GM18867 (cell line): ENCODE results near the gene CLEC2D.
"Not testable (repeated sequence)": the region's sequence is repeated elsewhere in the genome, so short reads cannot be mapped to it uniquely, and the experiment has no call there.

ENCODE experiments used
- ATAC-seq: cut with Tn5 transposase; IDR thresholded peaks from one replicate; pipeline ENCODE4 v1.9.1; 2021; ENCODE audit warnings: mild to moderate bottlenecking, moderate library complexity; ENCODE audit not compliant: unreplicated experiment

CLEC2D gene

DNA sequence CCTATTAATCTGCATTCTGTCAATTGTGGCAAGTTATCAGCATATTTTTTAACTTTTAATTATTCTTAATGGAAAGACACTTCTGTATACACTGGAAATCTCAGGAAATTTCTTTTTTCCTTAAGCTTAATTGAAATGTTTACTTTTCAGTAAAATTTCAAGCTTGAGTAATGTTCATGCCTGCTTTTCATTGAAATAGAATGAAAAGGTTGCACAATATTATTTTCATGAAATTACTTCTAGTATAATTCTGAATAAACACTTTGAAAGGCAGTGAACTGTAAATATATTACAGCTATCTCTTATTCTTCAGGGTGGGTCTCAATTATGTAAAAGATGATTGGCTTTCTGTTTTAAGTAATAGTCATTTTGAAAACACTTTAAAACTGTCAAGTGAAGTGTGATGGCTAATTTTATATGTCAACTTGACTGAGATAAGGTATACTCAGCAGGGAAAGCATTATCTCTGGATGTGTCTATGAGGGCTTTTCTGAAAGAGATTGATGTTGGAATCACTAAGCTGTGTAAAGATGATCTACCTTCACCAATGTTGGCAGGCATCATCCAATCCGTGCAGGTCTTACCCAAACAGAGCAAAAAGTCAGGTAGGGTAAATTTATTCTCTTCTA lies 29.9 kb downstream of the CLEC2D start:
- no peak for ATAC-seq

- no peak for ATAC-seq
Observed at GRCh38 chr12:9699898-9700605, 30.5 kb downstream of the CLEC2D start.

- ATAC-seq = no peak
Observed at GRCh38 chr12:9700606-9700956, 31.1 kb downstream of the CLEC2D start.

GRCh38 chr12:9701380-9702154 lies 32.1 kb downstream of the CLEC2D start:
- no peak for ATAC-seq

GRCh38 chr12:9702255-9702654 lies 32.7 kb downstream of the CLEC2D start:
- no peak for ATAC-seq

DNA sequence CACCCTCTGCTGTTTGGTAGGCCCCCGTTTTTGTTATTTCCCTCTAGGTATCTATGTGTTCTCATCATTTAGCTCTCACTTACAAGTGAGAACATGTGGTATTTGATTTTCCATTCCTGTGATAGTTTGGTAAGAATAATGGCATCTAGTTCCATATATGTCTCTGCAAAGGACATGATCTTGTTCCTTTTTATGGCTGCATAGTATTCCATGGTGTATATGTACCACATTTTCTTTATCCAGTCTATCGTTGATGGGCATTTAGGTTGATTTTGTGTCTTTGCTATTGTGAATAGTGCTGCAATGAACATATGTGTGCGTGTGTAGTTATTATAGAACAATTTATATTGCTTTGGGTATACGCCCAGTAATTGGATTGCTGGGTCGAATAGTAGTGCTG lies 35.0 kb downstream of the CLEC2D start:
- ATAC-seq = not testable (repeated sequence)

GRCh38 chr12:9706086-9706685 lies 36.7 kb downstream of the CLEC2D start:
- ATAC-seq = no peak

DNA sequence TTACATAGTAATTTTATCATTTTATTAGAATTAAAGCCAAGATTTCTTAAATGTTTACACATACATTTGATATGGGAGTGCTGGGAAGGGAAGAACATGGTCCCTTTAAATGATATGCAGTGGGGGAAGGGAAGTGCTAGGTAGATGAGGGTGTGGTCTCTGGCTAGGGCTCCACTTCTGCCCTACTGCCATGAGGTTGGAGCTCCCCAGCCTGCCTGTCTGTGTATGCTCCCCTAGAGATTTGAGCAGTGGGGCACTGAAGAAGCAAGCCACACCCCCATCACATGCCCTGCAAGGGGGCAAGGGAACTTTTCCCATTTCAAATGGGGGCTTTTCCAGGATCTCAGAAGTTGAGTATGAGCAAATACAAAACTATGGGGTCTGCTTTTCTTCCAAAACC lies 37.8 kb downstream of the CLEC2D start:
- no peak for ATAC-seq

DNA sequence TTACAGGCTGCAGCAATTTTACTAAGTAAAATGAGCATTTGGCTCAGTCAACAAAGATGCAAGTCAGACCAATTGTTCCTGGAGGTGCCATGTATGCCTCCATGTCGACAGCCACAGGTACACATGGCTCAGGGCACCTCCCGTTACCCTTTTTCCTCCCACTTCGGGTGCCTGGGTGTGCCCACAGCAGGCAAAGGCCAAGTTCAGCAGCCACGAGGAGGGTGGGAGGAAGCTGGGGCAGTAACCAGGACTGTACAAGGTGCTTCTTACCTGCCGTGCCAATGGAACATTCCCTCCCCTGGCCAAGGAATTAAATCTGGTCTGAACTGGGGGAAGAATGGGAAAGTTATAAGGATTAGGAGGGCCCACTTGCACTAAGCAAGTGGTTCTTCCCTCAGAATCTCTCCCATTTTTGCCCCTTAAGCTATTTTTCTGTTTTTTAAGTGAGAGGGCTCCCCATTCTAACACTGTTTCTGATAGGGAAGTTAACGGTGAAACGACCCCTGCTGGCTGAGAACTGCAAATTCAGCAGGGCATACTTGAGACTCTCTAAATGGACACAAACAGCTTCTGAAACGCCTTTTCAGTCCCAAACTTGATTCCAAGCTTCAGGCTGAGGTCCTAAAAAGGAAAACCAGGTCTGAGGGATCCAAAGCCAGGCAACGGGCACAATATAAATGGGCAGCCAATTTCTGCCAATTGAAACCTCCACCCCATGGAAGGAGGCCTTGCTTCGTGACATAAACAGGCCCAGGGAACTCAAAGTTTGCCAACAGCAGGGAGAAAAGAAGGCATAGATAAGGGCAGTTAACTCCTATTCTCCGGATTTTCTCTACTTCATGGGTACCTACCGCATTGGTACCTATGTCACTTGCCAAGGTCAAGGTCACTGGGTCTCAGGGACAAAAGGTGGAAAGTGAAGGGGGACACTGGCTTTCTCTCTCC lies 38.6 kb downstream of the CLEC2D start:
- peak; percentile 49 for ATAC-seq

GRCh38 chr12:9708853-9709252 lies 39.3 kb downstream of the CLEC2D start:
- no peak for ATAC-seq

GRCh38 chr12:9710584-9711375 lies 41.3 kb downstream of the CLEC2D start:
- ATAC-seq = no peak

GRCh38 chr12:9711664-9712063 lies 42.2 kb downstream of the CLEC2D start:
- ATAC-seq = no peak

- ATAC-seq = peak; percentile 69
Observed at GRCh38 chr12:9713032-9713558, 43.6 kb downstream of the CLEC2D start.

- ATAC-seq = no peak
Observed at GRCh38 chr12:9717070-9717925, 47.8 kb downstream of the CLEC2D start.

GRCh38 chr12:9718968-9719367 lies 49.5 kb downstream of the CLEC2D start:
- ATAC-seq = no peak

DNA sequence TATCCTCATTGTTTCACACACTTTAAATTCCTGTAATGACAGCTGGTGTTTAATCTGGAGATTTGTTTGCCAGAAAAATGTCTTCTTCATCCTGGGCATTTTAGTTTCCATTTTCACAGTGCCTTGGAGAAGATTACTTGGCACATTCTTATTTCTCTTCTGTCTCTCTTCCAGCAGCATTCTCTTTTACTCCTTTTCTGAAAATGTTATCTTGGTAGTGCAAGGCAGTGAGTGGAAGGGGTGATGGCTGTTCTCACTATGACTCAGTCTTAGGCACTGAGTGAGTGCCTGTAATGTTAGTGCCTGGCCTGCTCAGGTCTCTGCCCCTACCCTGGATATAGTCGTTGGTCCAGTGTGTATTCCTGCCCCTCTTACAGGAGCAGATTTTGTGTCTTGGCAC lies 50.3 kb downstream of the CLEC2D start:
- no peak for ATAC-seq

- peak; percentile 61 for ATAC-seq
Observed at GRCh38 chr12:9721394-9722092, 52.0 kb downstream of the CLEC2D start.

- no peak for ATAC-seq
Observed at GRCh38 chr12:9724023-9724422, 54.5 kb downstream of the CLEC2D start.
